Prostate gland (tissue), 2 donors: ENCODE measurements around the gene LMO7.

Source experiments
- CTCF ChIP-seq, 4 experiments: fragments of 200-600 bp in 2 of 4; fragments of 450-650 bp in 2 of 4; sonication (generic) in 2 of 4; IDR thresholded peaks; 1 replicate in 3 of 4; 2 replicates in 1 of 4; pipeline ENCODE4 v1.5.1; 2016 to 2019; ENCODE audit warnings: antibody characterized with exemption in 4 of 4, mild to moderate bottlenecking in 2 of 4, moderate library complexity in 2 of 4
- POLR2A ChIP-seq: fragments of 450-650 bp; IDR thresholded peaks from one replicate; pipeline ENCODE4 v1.6.1; 2016; ENCODE audit warnings: antibody characterized with exemption, mild to moderate bottlenecking
- POLR2AphosphoS5 ChIP-seq: sonication (generic); formaldehyde crosslinking; IDR thresholded peaks from one replicate; pipeline ENCODE4 v1.6.1; 2017; ENCODE audit warnings: antibody characterized with exemption

- TF ChIP-seq CTCF (IDR thresholded peaks at IDR 0.05) (no peak), POLR2AphosphoS5 (no peak), POLR2A (no peak)
Observed at GRCh38 chr13:75784003-75784402, 147.9 kb downstream of the LMO7 start.
